SK-N-SH treated with all-trans-retinoic acid at 6 μM for 48 hours (cell line): ENCODE results near the gene CSNK1D.

ENCODE experiments used
- ATAC-seq: fragments of 200-7000 bp; cut with Tn5 transposase; 3 replicates; pipeline ENCODE4 v1.9.1; 2020; ENCODE audit warnings: mild to moderate bottlenecking, moderate library complexity
- ARNTL ChIP-seq: fragments of 450-650 bp; formaldehyde crosslinking; IDR thresholded peaks from 2 replicates; pipeline ENCODE4 v1.5.0; 2020; ENCODE audit warnings: low read depth, mild to moderate bottlenecking, moderate library complexity, borderline replicate concordance
- BACH2 ChIP-seq: fragments of 250-450 bp; sonication (Bioruptor Pico); IDR thresholded peaks from 2 replicates; pipeline ENCODE4 v1.9.0; 2021; ENCODE audit warnings: mild to moderate bottlenecking, borderline replicate concordance
- CSDC2 ChIP-seq: fragments of 250-450 bp; sonication (Bioruptor Pico); IDR thresholded peaks from 2 replicates; pipeline ENCODE4 v1.5.0; 2020; ENCODE audit warnings: mild to moderate bottlenecking, moderate library complexity
- ESRRG ChIP-seq: fragments of 250-450 bp; sonication (Bioruptor Pico); IDR thresholded peaks from 2 replicates; pipeline ENCODE4 v1.6.1; 2021; ENCODE audit warnings: mild to moderate bottlenecking
- GLIS3 ChIP-seq: fragments of 250-450 bp; sonication (Bioruptor Pico); IDR thresholded peaks from 2 replicates; pipeline ENCODE4 v1.5.0; 2020; ENCODE audit warnings: mild to moderate bottlenecking, moderate library complexity
- ISL1 ChIP-seq: fragments of 250-450 bp; sonication (Bioruptor Pico); IDR thresholded peaks from 2 replicates; pipeline ENCODE4 v2.1.2; 2022; ENCODE audit warnings: mild to moderate bottlenecking, moderate library complexity
- PPARA ChIP-seq: fragments of 250-450 bp; sonication (Bioruptor Pico); IDR thresholded peaks from 2 replicates; pipeline ENCODE4 v1.5.0; 2020; ENCODE audit warnings: mild to moderate bottlenecking, borderline replicate concordance
- RARB ChIP-seq: fragments of 250-450 bp; sonication (Bioruptor Pico); IDR thresholded peaks from 2 replicates; pipeline ENCODE4 v1.8.0; 2021; ENCODE audit warnings: mild to moderate bottlenecking, moderate library complexity
- TCF4 ChIP-seq: fragments of 250-450 bp; sonication (Bioruptor Pico); IDR thresholded peaks from 2 replicates; pipeline ENCODE4 v1.8.0; 2021; ENCODE audit warnings: mild to moderate bottlenecking, moderate library complexity, borderline replicate concordance
- TOX ChIP-seq: fragments of 250-450 bp; sonication (Bioruptor Pico); IDR thresholded peaks from 2 replicates; pipeline ENCODE4 v1.8.0; 2021; ENCODE audit warnings: mild to moderate bottlenecking, moderate library complexity, borderline replicate concordance
- ZC3H10 ChIP-seq: fragments of 250-450 bp; sonication (Bioruptor Pico); IDR thresholded peaks from 2 replicates; pipeline ENCODE4 v1.5.1; 2021; ENCODE audit warnings: mild to moderate bottlenecking, moderate library complexity
- ZFP3 ChIP-seq: fragments of 250-450 bp; sonication (Bioruptor Pico); IDR thresholded peaks from 2 replicates; pipeline ENCODE4 v1.5.0; 2020; ENCODE audit warnings: mild to moderate bottlenecking, moderate library complexity
- ZFP30 ChIP-seq: fragments of 450-650 bp; formaldehyde crosslinking; IDR thresholded peaks from 2 replicates; pipeline ENCODE4 v1.5.0; 2022; ENCODE audit warnings: mild to moderate bottlenecking, moderate library complexity
- ZNF70 ChIP-seq: fragments of 450-650 bp; formaldehyde crosslinking; IDR thresholded peaks from 2 replicates; pipeline ENCODE4 v1.5.0; 2020; ENCODE audit warnings: mild to moderate bottlenecking, moderate library complexity
- ZNF8 ChIP-seq: fragments of 450-650 bp; formaldehyde crosslinking; IDR thresholded peaks from 2 replicates; pipeline ENCODE4 v1.5.0; 2020; ENCODE audit warnings: mild to moderate bottlenecking, moderate library complexity
- TF ChIP-seq, protein P1 (sequence below): fragments of 250-450 bp; sonication (Bioruptor Pico); IDR thresholded peaks from 2 replicates; pipeline ENCODE4 v1.5.1; 2020; ENCODE audit warnings: low read depth, mild to moderate bottlenecking, moderate library complexity
- TF ChIP-seq, protein P2 (sequence below): fragments of 250-450 bp; sonication (Bioruptor Pico); IDR thresholded peaks from 2 replicates; pipeline ENCODE4 v1.5.0; 2020; ENCODE audit warnings: mild to moderate bottlenecking, moderate library complexity
- TF ChIP-seq, protein P3 (sequence below): fragments of 250-450 bp; sonication (Bioruptor Pico); IDR thresholded peaks from 2 replicates; pipeline ENCODE4 v1.8.0; 2021; ENCODE audit warnings: low read depth, mild to moderate bottlenecking, moderate library complexity, borderline replicate concordance
- TF ChIP-seq, protein P4 (sequence below): fragments of 250-450 bp; sonication (Bioruptor Pico); IDR thresholded peaks from 2 replicates; pipeline ENCODE4 v1.8.0; 2020; ENCODE audit warnings: mild to moderate bottlenecking, moderate library complexity, borderline replicate concordance

Gene CSNK1D

DNA sequence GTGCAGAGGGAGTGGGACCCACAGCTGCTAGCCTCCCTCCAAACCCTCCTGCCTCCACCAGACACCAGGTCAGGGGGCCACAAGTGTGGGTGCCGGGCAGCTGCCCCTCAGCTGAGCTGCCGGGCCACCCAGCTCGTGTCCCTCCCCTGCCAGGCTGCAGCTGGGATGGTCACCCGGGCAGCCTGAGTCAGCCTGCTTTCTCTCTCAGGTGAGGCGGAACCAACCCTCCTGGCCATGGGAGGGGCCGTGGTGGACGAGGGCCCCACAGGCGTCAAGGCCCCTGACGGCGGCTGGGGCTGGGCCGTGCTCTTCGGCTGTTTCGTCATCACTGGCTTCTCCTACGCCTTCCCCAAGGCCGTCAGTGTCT lies 37.7 kb downstream of the CSNK1D start:
- TF ChIP-seq ZFP30 (CRISPR knock-in tag), result no peak
- TF ChIP-seq PPARA (CRISPR knock-in tag), result no peak
- TF ChIP-seq BACH2 (CRISPR knock-in tag), result no peak
- no peak for TF ChIP-seq CSDC2 (CRISPR knock-in tag)
- TF ChIP-seq ARNTL (CRISPR knock-in tag), result no peak
- TF ChIP-seq, protein P1, sequence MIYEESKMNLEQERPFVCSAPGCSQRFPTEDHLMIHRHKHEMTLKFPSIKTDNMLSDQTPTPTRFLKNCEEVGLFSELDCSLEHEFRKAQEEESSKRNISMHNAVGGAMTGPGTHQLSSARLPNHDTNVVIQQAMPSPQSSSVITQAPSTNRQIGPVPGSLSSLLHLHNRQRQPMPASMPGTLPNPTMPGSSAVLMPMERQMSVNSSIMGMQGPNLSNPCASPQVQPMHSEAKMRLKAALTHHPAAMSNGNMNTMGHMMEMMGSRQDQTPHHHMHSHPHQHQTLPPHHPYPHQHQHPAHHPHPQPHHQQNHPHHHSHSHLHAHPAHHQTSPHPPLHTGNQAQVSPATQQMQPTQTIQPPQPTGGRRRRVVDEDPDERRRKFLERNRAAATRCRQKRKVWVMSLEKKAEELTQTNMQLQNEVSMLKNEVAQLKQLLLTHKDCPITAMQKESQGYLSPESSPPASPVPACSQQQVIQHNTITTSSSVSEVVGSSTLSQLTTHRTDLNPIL (CRISPR knock-in tag), result no peak
- no peak for TF ChIP-seq ZNF70 (CRISPR knock-in tag)
- TF ChIP-seq ESRRG, result no peak
- TF ChIP-seq ZFP3 (CRISPR knock-in tag), result no peak
- TF ChIP-seq, protein P2, sequence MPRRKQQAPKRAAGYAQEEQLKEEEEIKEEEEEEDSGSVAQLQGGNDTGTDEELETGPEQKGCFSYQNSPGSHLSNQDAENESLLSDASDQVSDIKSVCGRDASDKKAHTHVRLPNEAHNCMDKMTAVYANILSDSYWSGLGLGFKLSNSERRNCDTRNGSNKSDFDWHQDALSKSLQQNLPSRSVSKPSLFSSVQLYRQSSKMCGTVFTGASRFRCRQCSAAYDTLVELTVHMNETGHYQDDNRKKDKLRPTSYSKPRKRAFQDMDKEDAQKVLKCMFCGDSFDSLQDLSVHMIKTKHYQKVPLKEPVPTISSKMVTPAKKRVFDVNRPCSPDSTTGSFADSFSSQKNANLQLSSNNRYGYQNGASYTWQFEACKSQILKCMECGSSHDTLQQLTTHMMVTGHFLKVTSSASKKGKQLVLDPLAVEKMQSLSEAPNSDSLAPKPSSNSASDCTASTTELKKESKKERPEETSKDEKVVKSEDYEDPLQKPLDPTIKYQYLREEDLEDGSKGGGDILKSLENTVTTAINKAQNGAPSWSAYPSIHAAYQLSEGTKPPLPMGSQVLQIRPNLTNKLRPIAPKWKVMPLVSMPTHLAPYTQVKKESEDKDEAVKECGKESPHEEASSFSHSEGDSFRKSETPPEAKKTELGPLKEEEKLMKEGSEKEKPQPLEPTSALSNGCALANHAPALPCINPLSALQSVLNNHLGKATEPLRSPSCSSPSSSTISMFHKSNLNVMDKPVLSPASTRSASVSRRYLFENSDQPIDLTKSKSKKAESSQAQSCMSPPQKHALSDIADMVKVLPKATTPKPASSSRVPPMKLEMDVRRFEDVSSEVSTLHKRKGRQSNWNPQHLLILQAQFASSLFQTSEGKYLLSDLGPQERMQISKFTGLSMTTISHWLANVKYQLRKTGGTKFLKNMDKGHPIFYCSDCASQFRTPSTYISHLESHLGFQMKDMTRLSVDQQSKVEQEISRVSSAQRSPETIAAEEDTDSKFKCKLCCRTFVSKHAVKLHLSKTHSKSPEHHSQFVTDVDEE (CRISPR knock-in tag), result no peak
- no peak for TF ChIP-seq ZC3H10 (CRISPR knock-in tag)
- ATAC-seq, result no peak

DNA sequence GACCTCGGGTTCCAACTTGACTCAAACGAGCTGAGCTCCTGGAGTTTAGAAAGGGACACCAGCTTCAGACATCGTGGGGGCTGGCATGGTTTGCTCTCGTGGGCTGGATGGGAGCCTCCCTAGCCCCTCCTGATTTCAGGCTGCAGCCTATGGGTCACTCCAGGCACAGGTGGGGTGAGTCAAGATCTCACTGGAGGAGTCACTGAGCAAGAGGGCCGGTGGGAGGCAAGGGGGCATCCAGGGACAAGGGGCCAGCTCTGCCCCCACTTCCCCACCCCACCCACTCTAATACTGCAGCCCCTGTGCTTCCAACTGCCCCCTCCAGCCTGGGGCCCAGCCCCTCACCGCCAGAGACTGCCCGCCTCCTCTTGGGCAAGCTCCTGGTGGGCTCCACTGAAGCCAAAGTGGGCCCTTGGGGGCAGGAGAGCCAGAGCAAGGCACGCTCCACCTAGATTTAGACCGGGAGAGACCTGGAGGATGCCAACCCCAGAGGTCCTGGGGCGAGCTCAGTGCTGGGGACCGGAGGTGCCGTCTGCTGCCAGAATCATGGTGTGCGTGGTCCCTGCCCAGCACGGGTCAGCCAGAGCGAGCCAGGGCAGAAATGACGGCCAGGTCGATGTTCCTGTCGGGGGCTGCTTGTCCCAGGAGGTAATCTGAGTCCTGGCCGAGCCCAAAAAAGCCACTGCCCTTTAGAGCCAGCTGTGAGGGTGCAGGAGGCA lies 38.3 kb downstream of the CSNK1D start:
- ATAC-seq, result no peak
- no peak for TF ChIP-seq RARB (CRISPR knock-in tag)
- TF ChIP-seq, protein P1 (CRISPR knock-in tag), result no peak
- TF ChIP-seq TCF4 (CRISPR knock-in tag), result no peak
- TF ChIP-seq, protein P3, sequence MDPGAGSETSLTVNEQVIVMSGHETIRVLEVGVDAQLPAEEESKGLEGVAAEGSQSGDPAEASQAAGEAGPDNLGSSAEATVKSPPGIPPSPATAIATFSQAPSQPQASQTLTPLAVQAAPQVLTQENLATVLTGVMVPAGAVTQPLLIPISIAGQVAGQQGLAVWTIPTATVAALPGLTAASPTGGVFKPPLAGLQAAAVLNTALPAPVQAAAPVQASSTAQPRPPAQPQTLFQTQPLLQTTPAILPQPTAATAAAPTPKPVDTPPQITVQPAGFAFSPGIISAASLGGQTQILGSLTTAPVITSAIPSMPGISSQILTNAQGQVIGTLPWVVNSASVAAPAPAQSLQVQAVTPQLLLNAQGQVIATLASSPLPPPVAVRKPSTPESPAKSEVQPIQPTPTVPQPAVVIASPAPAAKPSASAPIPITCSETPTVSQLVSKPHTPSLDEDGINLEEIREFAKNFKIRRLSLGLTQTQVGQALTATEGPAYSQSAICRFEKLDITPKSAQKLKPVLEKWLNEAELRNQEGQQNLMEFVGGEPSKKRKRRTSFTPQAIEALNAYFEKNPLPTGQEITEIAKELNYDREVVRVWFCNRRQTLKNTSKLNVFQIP (CRISPR knock-in tag), result no peak
- no peak for TF ChIP-seq ZFP30 (CRISPR knock-in tag)
- TF ChIP-seq GLIS3 (CRISPR knock-in tag), result no peak
- TF ChIP-seq, protein P4, sequence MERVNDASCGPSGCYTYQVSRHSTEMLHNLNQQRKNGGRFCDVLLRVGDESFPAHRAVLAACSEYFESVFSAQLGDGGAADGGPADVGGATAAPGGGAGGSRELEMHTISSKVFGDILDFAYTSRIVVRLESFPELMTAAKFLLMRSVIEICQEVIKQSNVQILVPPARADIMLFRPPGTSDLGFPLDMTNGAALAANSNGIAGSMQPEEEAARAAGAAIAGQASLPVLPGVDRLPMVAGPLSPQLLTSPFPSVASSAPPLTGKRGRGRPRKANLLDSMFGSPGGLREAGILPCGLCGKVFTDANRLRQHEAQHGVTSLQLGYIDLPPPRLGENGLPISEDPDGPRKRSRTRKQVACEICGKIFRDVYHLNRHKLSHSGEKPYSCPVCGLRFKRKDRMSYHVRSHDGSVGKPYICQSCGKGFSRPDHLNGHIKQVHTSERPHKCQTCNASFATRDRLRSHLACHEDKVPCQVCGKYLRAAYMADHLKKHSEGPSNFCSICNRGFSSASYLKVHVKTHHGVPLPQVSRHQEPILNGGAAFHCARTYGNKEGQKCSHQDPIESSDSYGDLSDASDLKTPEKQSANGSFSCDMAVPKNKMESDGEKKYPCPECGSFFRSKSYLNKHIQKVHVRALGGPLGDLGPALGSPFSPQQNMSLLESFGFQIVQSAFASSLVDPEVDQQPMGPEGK, result no peak
- TF ChIP-seq PPARA (CRISPR knock-in tag), result no peak
- no peak for TF ChIP-seq ZNF70 (CRISPR knock-in tag)
- no peak for TF ChIP-seq CSDC2 (CRISPR knock-in tag)
- no peak for TF ChIP-seq ISL1 (CRISPR knock-in tag)
- no peak for TF ChIP-seq ARNTL (CRISPR knock-in tag)
- TF ChIP-seq ZNF8 (CRISPR knock-in tag), result no peak
- no peak for TF ChIP-seq TOX (CRISPR knock-in tag)
- TF ChIP-seq, protein P2 (CRISPR knock-in tag), result no peak
- no peak for TF ChIP-seq BACH2 (CRISPR knock-in tag)
